ACC112 (cell line): Measurements from ENCODE around the gene HES7.

Experiments
- H2AFZ ChIP-seq: fragments of 200-600 bp; sonication (generic); one replicate; pipeline ENCODE4 v1.6.0; 2017; ENCODE audit warnings: antibody characterized with exemption, low read length; ENCODE audit not compliant: unreplicated experiment
- H3K27ac ChIP-seq: fragments of 200-600 bp; sonication (generic); 2 replicates; pipeline ENCODE4 v1.5.1; 2014; ENCODE audit warnings: low read depth, mild to moderate bottlenecking, antibody characterized with exemption, low read length, moderate library complexity
- H3K27me3 ChIP-seq: fragments of 200-600 bp; sonication (generic); 2 replicates; pipeline ENCODE4 v1.6.1; 2014; ENCODE audit warnings: mild to moderate bottlenecking, antibody characterized with exemption, low read length, moderate library complexity, mixed read lengths; ENCODE audit not compliant: insufficient read depth
- H3K36me3 ChIP-seq: fragments of 200-600 bp; sonication (generic); 2 replicates; pipeline ENCODE4 v1.6.1; 2016; ENCODE audit warnings: mild to moderate bottlenecking, antibody characterized with exemption, low read length, moderate library complexity, mixed read lengths; ENCODE audit not compliant: insufficient read depth
- H3K4me1 ChIP-seq: fragments of 200-600 bp; sonication (generic); one replicate; pipeline ENCODE4 v1.6.1; 2016; ENCODE audit warnings: low read length, mixed read lengths; ENCODE audit not compliant: insufficient read depth, unreplicated experiment, control insufficient read depth
- H3K4me3 ChIP-seq: fragments of 200-600 bp; sonication (generic); 2 replicates; pipeline ENCODE4 v1.5.1; 2014; ENCODE audit warnings: mild to moderate bottlenecking, low read depth, low read length
- H3K79me2 ChIP-seq: fragments of 200-600 bp; sonication (generic); one replicate; pipeline ENCODE4 v1.6.0; 2016; ENCODE audit warnings: low read length; ENCODE audit not compliant: control insufficient read depth, unreplicated experiment, insufficient read depth

Gene HES7

GRCh38 chr17:8119581-8120519, 4.1 kb downstream of the HES7 start:
- Histone ChIP-seq H3K4me1 (peaks cover 10% of the 10 kb centered on the region), H2AFZ (peak overlapping the region; percentile 58), H3K36me3 (no peaks in the 10 kb centered on the region), H3K27me3 (peaks cover 20% of the 10 kb centered on the region; the same call in 1 of the 2 replicates), H3K79me2 (no peaks in the 10 kb centered on the region), H3K4me3 (peak overlapping the region; percentile 81), H3K27ac (peak overlapping the region; percentile 48)

GRCh38 chr17:8118769-8119580, 4.9 kb downstream of the HES7 start:
- H3K4me3 ChIP-seq: peak overlapping the region; percentile 81
- peaks cover 28% of the 10 kb centered on the region for H3K27me3 ChIP-seq
- no peaks in the 10 kb centered on the region for H3K79me2 ChIP-seq
- peak overlapping the region; percentile 40 for H2AFZ ChIP-seq
- H3K36me3 ChIP-seq: no peaks in the 10 kb centered on the region
- H3K27ac ChIP-seq: peak overlapping the region; percentile 53
- H3K4me1 ChIP-seq: peaks cover 5% of the 10 kb centered on the region

DNA sequence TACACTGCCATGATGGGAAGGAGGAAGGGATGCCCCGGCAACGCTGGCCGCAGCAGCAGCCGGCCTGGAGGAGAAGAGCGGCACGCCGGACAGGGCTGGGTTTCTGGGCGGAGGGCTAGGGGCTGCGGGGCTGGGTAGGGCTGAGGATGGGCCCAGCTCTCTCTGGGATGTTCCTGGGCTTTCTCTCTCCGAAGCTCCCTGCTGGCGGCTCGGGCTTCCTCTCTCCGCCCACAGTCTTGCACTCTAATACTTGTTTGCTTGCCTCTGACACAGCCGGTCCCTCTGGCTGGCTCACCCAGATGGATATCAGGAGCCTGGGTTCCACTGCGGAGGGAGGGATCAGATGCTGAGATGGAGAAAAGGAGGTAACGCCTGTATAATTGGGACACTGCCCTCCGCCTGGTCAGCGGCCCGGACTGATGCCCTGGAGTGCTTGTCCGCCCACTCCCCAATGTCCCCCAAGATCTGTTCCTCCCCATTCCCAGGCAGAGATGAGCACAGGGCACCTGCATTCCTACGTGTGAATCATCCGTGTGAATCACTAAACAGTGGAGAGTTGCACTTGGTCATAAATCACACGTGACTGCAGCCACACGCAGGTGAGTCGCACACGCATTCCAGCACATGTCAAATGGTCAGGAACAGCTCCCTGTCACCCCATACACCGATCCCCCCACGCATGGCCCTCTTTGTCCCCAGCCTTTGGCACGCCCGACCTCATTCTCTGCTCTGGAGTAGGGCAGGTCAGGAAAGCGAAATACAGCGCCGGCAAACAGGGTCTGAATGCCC, 5.7 kb downstream of the HES7 start, which contains the start of gene ALOXE3:
Gene ALOXE3 (minus strand): TSS at position 535 of the 789 bp plus-strand sequence. CDS start 524 bp downstream, at position 11.
- Histone ChIP-seq H3K4me3 (peak within 1 kb of the TSS; percentile 81), H3K36me3 (no peaks in the 10 kb centered on the region), H2AFZ (peak within 1 kb of the TSS; percentile 75), H3K4me1 (peaks cover 5% of the 10 kb centered on the region), H3K27me3 (peaks cover 31% of the 10 kb centered on the region), H3K79me2 (no peaks in the 10 kb centered on the region), H3K27ac (peak within 1 kb of the TSS; percentile 53)

DNA sequence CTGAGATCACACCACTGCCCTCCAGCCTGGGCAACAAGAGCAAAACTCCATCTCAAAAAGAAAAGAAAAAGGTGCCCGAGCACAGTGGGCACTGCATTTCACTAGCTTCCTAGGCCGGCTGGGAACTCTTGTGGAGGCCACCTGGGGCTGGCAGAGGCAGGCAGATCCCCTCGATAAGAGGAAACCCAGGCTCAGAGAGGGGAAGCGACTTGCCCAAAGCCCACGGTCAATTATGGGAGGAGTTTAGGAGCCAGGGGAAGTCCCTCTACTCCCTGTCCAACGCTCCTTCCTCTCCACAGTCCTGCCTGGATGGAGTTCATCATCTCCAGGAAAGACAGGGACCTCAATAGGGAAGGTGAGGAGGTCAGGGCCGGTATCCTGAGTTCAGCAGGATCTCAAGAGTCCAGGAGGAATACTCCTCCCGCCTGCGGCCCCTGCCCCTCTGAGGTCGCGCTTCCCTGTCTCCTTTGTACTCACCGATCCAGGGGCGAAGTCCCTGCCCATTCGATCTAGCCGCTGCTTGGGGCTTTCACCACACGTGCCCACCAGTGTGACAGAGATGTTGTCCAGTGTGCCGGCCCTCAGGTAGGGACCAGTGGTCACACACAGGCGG, 6.4 kb downstream of the HES7 start:
- Histone ChIP-seq H3K79me2 (no peaks in the 10 kb centered on the region), H3K36me3 (no peaks in the 10 kb centered on the region), H3K27me3 (peaks cover 38% of the 10 kb centered on the region), H3K4me1 (peaks cover 5% of the 10 kb centered on the region), H3K27ac (no peak overlapping the region), H3K4me3 (peak overlapping the region; percentile 81), H2AFZ (peak overlapping the region; percentile 75)

GRCh38 chr17:8116776-8117175, 7.1 kb downstream of the HES7 start:
- H3K36me3 ChIP-seq: no peaks in the 10 kb centered on the region
- peaks cover 45% of the 10 kb centered on the region for H3K27me3 ChIP-seq
- H3K4me1 ChIP-seq: peaks cover 5% of the 10 kb centered on the region
- H2AFZ ChIP-seq: no peak overlapping the region
- H3K4me3 ChIP-seq: no peak overlapping the region
- no peak overlapping the region for H3K27ac ChIP-seq
- H3K79me2 ChIP-seq: no peaks in the 10 kb centered on the region

DNA sequence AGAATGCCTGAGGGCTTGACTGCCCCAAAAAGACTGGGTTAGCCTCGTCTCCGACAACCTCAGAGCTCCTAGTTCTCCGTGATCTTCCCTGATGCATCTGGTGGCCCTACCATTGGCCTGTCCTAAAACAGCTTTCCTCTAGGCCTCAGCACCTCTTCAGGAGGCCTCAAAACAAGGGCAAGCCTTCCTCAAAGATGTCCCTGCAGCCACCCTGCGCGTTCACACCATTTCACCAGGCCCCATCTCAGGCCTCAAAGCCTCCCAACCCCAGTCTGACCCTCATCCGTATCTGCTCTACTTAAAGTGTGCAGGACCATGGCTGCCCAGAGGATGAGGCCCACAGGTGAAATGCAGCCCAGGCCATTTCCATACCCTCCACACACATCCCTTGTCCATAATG, 13.0 kb downstream of the HES7 start:
- Histone ChIP-seq H3K4me1 (peaks cover 4% of the 10 kb centered on the region), H3K27ac (no peak overlapping the region), H3K36me3 (no peaks in the 10 kb centered on the region), H3K27me3 (peaks cover 45% of the 10 kb centered on the region), H2AFZ (no peak overlapping the region), H3K79me2 (no peaks in the 10 kb centered on the region), H3K4me3 (no peak overlapping the region)

DNA sequence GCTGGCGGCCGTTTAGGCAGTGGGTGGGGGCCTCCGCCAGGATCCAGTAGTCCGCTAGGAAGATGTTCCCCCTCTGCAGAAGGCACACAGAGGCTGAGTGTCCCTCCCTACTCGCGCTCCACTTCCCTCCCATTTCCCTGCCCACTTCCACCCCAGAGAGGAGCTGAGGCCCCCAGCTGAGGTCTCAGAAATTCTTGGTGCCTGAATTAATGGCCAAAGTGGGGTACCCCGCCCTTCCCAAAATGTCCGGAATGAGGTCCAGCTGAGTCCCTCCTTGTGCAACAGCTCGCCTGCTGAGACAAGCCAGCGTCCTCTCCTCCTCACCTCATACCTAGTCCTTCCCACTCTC, 13.5 kb downstream of the HES7 start:
- no peak overlapping the region for H3K4me3 ChIP-seq
- peaks cover 40% of the 10 kb centered on the region for H3K27me3 ChIP-seq
- H3K4me1 ChIP-seq: peaks cover 5% of the 10 kb centered on the region
- no peak overlapping the region for H2AFZ ChIP-seq
- H3K79me2 ChIP-seq: no peaks in the 10 kb centered on the region
- H3K27ac ChIP-seq: no peak overlapping the region
- H3K36me3 ChIP-seq: no peaks in the 10 kb centered on the region

DNA sequence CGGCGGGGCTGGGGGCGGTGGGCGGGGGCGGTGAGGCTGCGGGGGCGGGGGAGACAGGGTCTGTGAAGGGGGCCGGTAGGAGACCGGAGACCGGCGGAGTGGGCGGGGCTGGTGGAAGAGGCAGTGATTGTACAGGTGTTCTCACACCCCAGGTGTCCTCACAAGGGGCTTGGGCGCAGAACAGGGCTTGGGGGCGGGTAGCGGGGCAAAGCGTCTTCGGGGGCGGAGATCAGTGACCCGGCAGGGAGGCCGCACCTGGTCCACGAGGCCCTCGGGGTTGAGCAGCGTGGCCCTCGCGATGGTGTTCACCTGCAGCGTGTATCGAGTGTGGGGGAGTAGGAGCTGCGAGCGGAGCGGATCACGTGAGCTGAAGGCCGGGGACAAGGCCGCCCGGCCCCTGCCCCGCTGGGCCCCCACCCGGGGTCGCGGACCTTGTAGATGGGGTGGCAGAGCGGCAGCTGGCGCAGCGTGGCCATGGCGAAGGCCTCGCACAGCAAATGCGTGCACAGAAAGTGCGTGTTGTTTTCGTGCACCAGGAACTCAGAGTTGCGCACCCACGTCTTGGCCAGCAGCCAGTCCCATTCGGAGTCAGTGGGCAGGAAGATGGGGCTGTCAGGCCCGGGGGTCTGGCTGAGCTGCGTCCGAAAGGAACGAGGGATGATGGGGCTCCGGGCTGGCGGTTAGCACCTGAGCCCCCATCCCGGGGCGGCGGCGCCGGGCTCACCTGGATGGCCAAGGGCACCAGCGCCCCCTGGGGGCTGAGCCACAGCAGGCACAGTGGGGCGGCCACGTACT, 14.0 kb downstream of the HES7 start:
- peaks cover 5% of the 10 kb centered on the region for H3K4me1 ChIP-seq
- peak overlapping the region; percentile 67 for H3K4me3 ChIP-seq
- no peak overlapping the region for H3K27ac ChIP-seq
- H2AFZ ChIP-seq: peak overlapping the region; percentile 57
- H3K36me3 ChIP-seq: no peaks in the 10 kb centered on the region
- peaks cover 35% of the 10 kb centered on the region for H3K27me3 ChIP-seq
- H3K79me2 ChIP-seq: no peaks in the 10 kb centered on the region

GRCh38 chr17:8108972-8109660, 14.8 kb downstream of the HES7 start:
- no peak overlapping the region for H3K4me3 ChIP-seq
- peaks cover 27% of the 10 kb centered on the region for H3K27me3 ChIP-seq
- H3K36me3 ChIP-seq: no peaks in the 10 kb centered on the region
- no peak overlapping the region for H3K27ac ChIP-seq
- no peak overlapping the region for H2AFZ ChIP-seq
- H3K4me1 ChIP-seq: peaks cover 5% of the 10 kb centered on the region
- H3K79me2 ChIP-seq: no peaks in the 10 kb centered on the region
